Panc1 (cell line): ENCODE results near the gene ANKRD13D. TPM values are rescaled to one million over a fixed set of nuclear protein-coding genes. Genes with fewer than 3 reads are reported as not detected.

Source experiments
- ATAC-seq: fragments of 200-7000 bp; cut with Tn5 transposase; 2 replicates; pipeline ENCODE4 v1.9.1; 2020; ENCODE audit warnings: mild to moderate bottlenecking, moderate library complexity
- Bru-seq: library from RNA; stranded (reverse); fragments of 400-500 nt; gene quantifications from one replicate; lab custom pipeline; 2021; lab: Mats Ljungman, UMichigan
- BruChase-seq, 2 experiments: library from RNA; stranded (reverse); fragments of 400-500 nt; gene quantifications; one replicate each; lab custom pipeline; 2021; lab: Mats Ljungman, UMichigan
- BruUV-seq: library from RNA; stranded (reverse); fragments of 400-500 nt; replicated peaks from 2 replicates; lab custom pipeline; 2021; lab: Mats Ljungman, UMichigan
- CTCF ChIA-PET: fragments of 300-600 bp; sonication (Branson Sonifier 250); formaldehyde crosslinking; loops from one replicate; lab custom pipeline; 2022; ENCODE audit warnings: antibody characterized with exemption; lab: Charles Lee
- POLR2A ChIA-PET: fragments of 300-600 bp; sonication (Branson Sonifier 250); formaldehyde crosslinking; loops from one replicate; lab custom pipeline; 2022; ENCODE audit warnings: antibody characterized with exemption; lab: Charles Lee
- DNase-seq: peaks from one replicate; pipeline ENCODE4 v3.0.0-alpha.2; 2010; ENCODE audit warnings: low read depth, low spot score
- H3K27ac ChIP-seq: 2 replicates; pipeline ENCODE4 v1.5.1; 2011; ENCODE audit warnings: mild to moderate bottlenecking, low read length, inconsistent platforms
- H3K27me3 ChIP-seq: fragments of 200-500 bp; sonication (Bioruptor generic); 2 replicates; pipeline ENCODE4 v1.6.0; 2014; ENCODE audit warnings: low read length, inconsistent platforms; ENCODE audit not compliant: control insufficient read depth, insufficient read depth
- H3K36me3 ChIP-seq: fragments of 200-500 bp; sonication (Bioruptor generic); 2 replicates; pipeline ENCODE4 v1.5.1; 2014; ENCODE audit warnings: inconsistent platforms, mild to moderate bottlenecking, low read length, moderate library complexity; ENCODE audit not compliant: control insufficient read depth, insufficient read depth
- H3K4me1 ChIP-seq: 2 replicates; pipeline ENCODE4 v1.5.1; 2011; ENCODE audit warnings: inconsistent platforms, mild to moderate bottlenecking, low read length, moderate library complexity; ENCODE audit not compliant: control insufficient read depth, insufficient read depth
- H3K4me3 ChIP-seq, 2 experiments: 2 replicates each; pipeline ENCODE4 v1.5.1; 2011 to 2012; ENCODE audit warnings: low read depth in 2 of 2, low read length in 2 of 2, mild to moderate bottlenecking in 2 of 2, inconsistent platforms in 1 of 2, moderate library complexity in 1 of 2
- H3K9me3 ChIP-seq: fragments of 200-500 bp; sonication (Bioruptor generic); 2 replicates; pipeline ENCODE4 v1.5.1; 2014; ENCODE audit warnings: low read depth, mild to moderate bottlenecking, inconsistent platforms, low read length, moderate library complexity; ENCODE audit not compliant: control insufficient read depth, insufficient read depth
- CTCF ChIP-seq: fragments of 450-650 bp; IDR thresholded peaks from 2 replicates; pipeline ENCODE4 v1.5.1; 2017; ENCODE audit warnings: mild to moderate bottlenecking
- POLR2AphosphoS5 ChIP-seq: IDR thresholded peaks from 2 replicates; pipeline ENCODE4 v1.6.1; 2012; ENCODE audit warnings: mild to moderate bottlenecking, low read depth, low read length, moderate library complexity
- REST ChIP-seq, 2 experiments: IDR thresholded peaks; 2 replicates each; pipeline ENCODE4 v1.6.1; 2011 to 2012; ENCODE audit warnings: low read depth in 2 of 2, control low read depth in 1 of 2, low read length in 1 of 2, mild to moderate bottlenecking in 1 of 2, moderate library complexity in 1 of 2; ENCODE audit not compliant: insufficient read depth in 1 of 2
- SIN3A ChIP-seq: IDR thresholded peaks from 2 replicates; pipeline ENCODE4 v1.6.1; 2012; ENCODE audit warnings: low read depth, mild to moderate bottlenecking, low read length, moderate library complexity, borderline replicate concordance; ENCODE audit not compliant: insufficient read depth
- TCF7L2 ChIP-seq: IDR thresholded peaks from 2 replicates; pipeline ENCODE4 v1.6.1; 2011; ENCODE audit warnings: mild to moderate bottlenecking, low read depth, low read length, inconsistent platforms
- in situ Hi-C: cut with HindIII; loops from 2 replicates; pipeline ENCODE4 v1.10.0; 2016; ENCODE audit warnings: low sequenced_read_pairs, low pct_unique_long_range_greater_than_20kb
- intact Hi-C: fragments of 100-400 bp; cut with micrococcal nuclease; formaldehyde crosslinking; loops from one replicate; pipeline ENCODE4 v1.10.0; 2022; ENCODE audit not compliant: unreplicated experiment
- long read RNA-seq: library from polyadenylated mRNA; unstranded; transcript quantifications from one replicate; pipeline ENCODE4 v2.0.0, GENCODE V29; 2021; ENCODE audit not compliant: unreplicated experiment
- polyA plus RNA-seq: library from polyadenylated mRNA; unstranded; fragments of >200 nt; gene quantifications from one replicate; pipeline ENCODE4 v1.2.1, GENCODE V29; 2012; ENCODE audit warnings: missing spikeins; ENCODE audit not compliant: insufficient read length
- total RNA-seq: library from RNA; stranded (reverse); gene quantifications from one replicate; pipeline ENCODE4 v1.2.1, GENCODE V29; 2021; ENCODE audit not compliant: unreplicated experiment

The ANKRD13D gene
- total RNA-seq (76.5 TPM), Bru-seq, nascent RNA (percentile 81 among the genes with signal in this experiment), BruChase-seq, experiment 1, labeled RNA remaining after a 2-hour chase (percentile 98 among the genes with signal in this experiment), BruChase-seq, experiment 2, labeled RNA remaining after a 6-hour chase (percentile 92 among the genes with signal in this experiment)
- 55.6 TPM for polyA plus RNA-seq
- long read RNA-seq, transcript ANKRD13D-202 (15 exons, 2,881 nt): major isoform, 10 of 56 reads
- long read RNA-seq, partial matches to known transcripts: 28 of 56 reads
- long read RNA-seq, other reads (novel, unspliced or antisense): 14 of 56 reads

- in situ Hi-C loops (no loop called here), intact Hi-C loops (no loop called here)
- no peaks in the 10 kb centered on the region for H3K27me3 ChIP-seq
- peaks cover 2% of the 10 kb centered on the region; the same call in 1 of the 2 replicates for H3K36me3 ChIP-seq
- CTCF ChIA-PET: interaction anchor here (0.5 to 2.1 kb wide), 5 partner anchors 21 to 1280 kb away, joined by 3 to 9 read pairs (median 5); no protein-coding TSS in a partner anchor
- H3K9me3 ChIP-seq: no peaks in the 10 kb centered on the region
- no peak; the same call in 1 of the 2 replicates for ATAC-seq
- POLR2A ChIA-PET: no interaction called here
- no peak for DNase-seq
- peaks cover 18% of the 10 kb centered on the region for H3K4me1 ChIP-seq
- H3K27ac ChIP-seq: peak within 1 kb of the TSS; percentile 95
- no TSS peak for BruUV-seq
- H3K4me3 ChIP-seq: peak within 1 kb of the TSS; percentile 72 to 78
- TF ChIP-seq POLR2AphosphoS5: no peak
- TF ChIP-seq REST (IDR thresholded peaks at IDR 0.05; ENCODE audit: insufficient read depth in 1 of 2, low read depth in 2 of 2, low read length in 1 of 2): no peak
- no peak for TF ChIP-seq CTCF
Observed at GRCh38 chr11:67289226-67289650, at the start of gene ANKRD13D. Gene ANKRD13D (plus strand): TSS chr11:67289303. CDS start chr11:67289461, 158 bp downstream.

- Histone ChIP-seq H3K27me3 (no peaks in the 10 kb centered on the region), H3K9me3 (no peaks in the 10 kb centered on the region), H3K27ac (peak overlapping the region; percentile 95), H3K4me1 (peaks cover 33% of the 10 kb centered on the region), H3K36me3 (peaks cover 10% of the 10 kb centered on the region), H3K4me3 (peak overlapping the region; percentile 76 to 98)
- DNase-seq (peak; percentile 92), ATAC-seq (peak; percentile 98)
- peak; percentile 54 for TF ChIP-seq TCF7L2
- peak; percentile 43 to 69; a peak in 2 of 4 replicates for TF ChIP-seq REST (IDR thresholded peaks at IDR 0.05; ENCODE audit: insufficient read depth in 1 of 2, low read depth in 2 of 2, low read length in 1 of 2)
- TF ChIP-seq SIN3A: peak; percentile 90
- peak; percentile 97 for TF ChIP-seq POLR2AphosphoS5
- no peak for TF ChIP-seq CTCF
- no TSS peak for BruUV-seq
- intact Hi-C loops (no loop called here), in situ Hi-C loops (loop anchor here (10.0 kb wide), 1 partner anchor 75 kb away; no protein-coding TSS in a partner anchor)
- ChIA-PET CTCF (interaction anchor here (0.6 to 1.0 kb wide), 6 partner anchors 22 to 1473 kb away, joined by 3 to 5 read pairs (median 4); no protein-coding TSS in a partner anchor), POLR2A (interaction anchor here (0.6 to 0.7 kb wide), 4 partner anchors 77 to 979 kb away, joined by 4 to 6 read pairs (median 6); no protein-coding TSS in a partner anchor)
Observed at GRCh38 chr11:67239783-67240575, 49.1 kb upstream of the ANKRD13D start.
